Transverse colon (tissue), 4 donors: ENCODE measurements around the gene SLC35A3. TPM values are rescaled to one million over a fixed set of nuclear protein-coding genes. Genes with fewer than 3 reads are reported as not detected.
"Not testable (repeated sequence)": the region's sequence is repeated elsewhere in the genome, so short reads cannot be mapped to it uniquely, and the experiment has no call there.

Experiments
- DNase-seq: peaks from one replicate; pipeline ENCODE4 v3.0.0-alpha.2; 2019
- H3K27ac ChIP-seq, 4 donors: fragments of 200-600 bp; sonication (generic); 2 replicates each; pipeline ENCODE4 v1.5.1; 2016 to 2018; ENCODE audit warnings: inconsistent platforms in 4 of 4
- H3K27me3 ChIP-seq: fragments of 200-600 bp; sonication (generic); 2 replicates; pipeline ENCODE4 v1.5.1; 2017; ENCODE audit warnings: inconsistent platforms
- H3K36me3 ChIP-seq, 4 donors: fragments of 200-600 bp; sonication (generic); 2 replicates each; pipeline ENCODE4 v1.5.1; 2017 to 2019; ENCODE audit warnings: inconsistent platforms in 4 of 4
- H3K4me1 ChIP-seq, 4 donors: fragments of 200-600 bp; sonication (generic); 2 replicates each; pipeline ENCODE4 v1.5.1; 2017 to 2020; ENCODE audit warnings: inconsistent platforms in 4 of 4
- H3K4me3 ChIP-seq, 4 donors: fragments of 200-600 bp; sonication (generic); 1 replicate in 1 of 4; 2 replicates in 3 of 4; pipeline versions ENCODE4 v1.5.1 to v1.6.1; 2017 to 2019; ENCODE audit warnings: inconsistent platforms in 4 of 4
- H3K9me3 ChIP-seq, 2 donors: fragments of 200-600 bp; sonication (generic); 2 replicates each; pipeline ENCODE4 v1.5.1; 2017 to 2019; ENCODE audit warnings: inconsistent platforms in 2 of 2
- CTCF ChIP-seq, 5 experiments: fragments of 200-600 bp in 3 of 5; fragments of 450-650 bp in 2 of 5; sonication (generic) in 3 of 5; IDR thresholded peaks; 1 replicate in 2 of 5; 2 replicates in 3 of 5; pipeline ENCODE4 v1.5.1; 2016 to 2017; ENCODE audit warnings: antibody characterized with exemption in 5 of 5, inconsistent platforms in 3 of 5, mild to moderate bottlenecking in 2 of 5, moderate library complexity in 1 of 5
- EP300 ChIP-seq: sonication (generic); formaldehyde crosslinking; IDR thresholded peaks from one replicate; pipeline ENCODE4 v1.6.1; 2017; ENCODE audit warnings: antibody characterized with exemption, low read depth
- POLR2A ChIP-seq: fragments of 450-650 bp; IDR thresholded peaks from one replicate; pipeline ENCODE4 v1.6.1; 2016; ENCODE audit warnings: antibody characterized with exemption, mild to moderate bottlenecking, moderate library complexity
- POLR2AphosphoS5 ChIP-seq, 3 donors: sonication (generic); formaldehyde crosslinking; IDR thresholded peaks; one replicate each; pipeline ENCODE4 v1.6.1; 2016; ENCODE audit warnings: antibody characterized with exemption in 3 of 3
- WGBS, 2 donors: methylation state at CpG; one replicate each; pipeline ENCODE4 v1.1.5; 2018; ENCODE audit warnings: low coverage in 1 of 2; 5-methylcytosine and 5-hydroxymethylcytosine counted together
- in situ Hi-C, 4 donors: fragments of 200-750 bp; cut with MboI; loops; one replicate each; pipeline versions ENCODE4 v1.15.0 to v1.15.1; 2017; ENCODE audit warnings: low sequenced_read_pairs in 3 of 4, low pct_ligation_motif_present in 1 of 4, low pct_unique_long_range_greater_than_20kb in 1 of 4
- intact Hi-C: fragments of 100-400 bp; cut with DNase I; formaldehyde crosslinking; loops from one replicate; pipeline ENCODE4 v1.15.1; 2023; ENCODE audit warnings: low total_unique reads
- total RNA-seq, 4 donors: library from RNA; depleted of rRNA; stranded (reverse); fragments of >200 nt; gene quantifications; one replicate each; pipeline ENCODE4 v1.1.0, GENCODE V29; 2016

The SLC35A3 gene
- total RNA-seq, 4 donors from 2014 or later: 74.4 to 151 (median 111) TPM

- intact Hi-C loops: no loop called here
These were observed 17.3 kb upstream of the SLC35A3 start for GRCh38 chr1:99952522-99952921.

GRCh38 chr1:99955375-99955774 is 14.4 kb upstream of the SLC35A3 start:
- no peak overlapping the region for H3K4me3 ChIP-seq
- in situ Hi-C loops (no loop called here), intact Hi-C loops (no loop called here)
- TF ChIP-seq POLR2AphosphoS5 (IDR thresholded peaks at IDR 0.05) (no peak), POLR2A (no peak), EP300 (no peak), CTCF (IDR thresholded peaks at IDR 0.05) (no peak)
- no peaks in the 10 kb centered on the region for H3K4me1 ChIP-seq
- no peaks in the 10 kb centered on the region for H3K27me3 ChIP-seq
- no peak overlapping the region for H3K27ac ChIP-seq
- WGBS, 2 donors: 62 to 65% methylated on average over 3 of the region's 3 CpGs
- no peaks in the 10 kb centered on the region for H3K36me3 ChIP-seq
- no peaks in the 10 kb centered on the region for H3K9me3 ChIP-seq
- no peak for DNase-seq

More at GRCh38 chr1:99952522-99952921, 17.3 kb upstream of the SLC35A3 start:
- TF ChIP-seq POLR2A (no peak), POLR2AphosphoS5 (IDR thresholded peaks at IDR 0.05) (no peak), EP300 (no peak), CTCF (IDR thresholded peaks at IDR 0.05) (no peak)
- in situ Hi-C loops: no loop called here
- Histone ChIP-seq H3K4me1 (no peaks in the 10 kb centered on the region), H3K9me3 (no peaks in the 10 kb centered on the region), H3K27ac (no peak overlapping the region), H3K27me3 (no peaks in the 10 kb centered on the region), H3K4me3 (no peak overlapping the region), H3K36me3 (no peaks in the 10 kb centered on the region)
- WGBS, 2 donors: 81 to 83% methylated on average over 1 of the region's 1 CpG
- DNase-seq: no peak

GRCh38 chr1:99956755-99957154 is 13.0 kb upstream of the SLC35A3 start:
- H3K27ac ChIP-seq: no peak overlapping the region
- 21 to 68% methylated on average over 2 of the region's 2 CpGs for WGBS, 2 donors
- no peaks in the 10 kb centered on the region for H3K4me1 ChIP-seq
- in situ Hi-C loops: no loop called here
- H3K4me3 ChIP-seq: no peak overlapping the region
- TF ChIP-seq CTCF (IDR thresholded peaks at IDR 0.05) (no peak), POLR2A (no peak), POLR2AphosphoS5 (IDR thresholded peaks at IDR 0.05) (no peak), EP300 (no peak)
- no peaks in the 10 kb centered on the region for H3K9me3 ChIP-seq
- intact Hi-C loops: no loop called here
- no peaks in the 10 kb centered on the region for H3K36me3 ChIP-seq
- no peak for DNase-seq
- H3K27me3 ChIP-seq: no peaks in the 10 kb centered on the region

- Histone ChIP-seq H3K27ac (no peak overlapping the region), H3K4me3 (no peak overlapping the region), H3K36me3 (no peaks in the 10 kb centered on the region), H3K9me3 (no peaks in the 10 kb centered on the region), H3K4me1 (no peaks in the 10 kb centered on the region), H3K27me3 (no peaks in the 10 kb centered on the region)
- no peak for DNase-seq
- TF ChIP-seq CTCF (IDR thresholded peaks at IDR 0.05) (no peak), EP300 (no peak), POLR2A (no peak), POLR2AphosphoS5 (IDR thresholded peaks at IDR 0.05) (no peak)
- intact Hi-C loops: no loop called here
- 100% methylated on average over 1 of the region's 1 CpG for WGBS, 2 donors
- in situ Hi-C loops: no loop called here
These were observed 12.0 kb upstream of the SLC35A3 start for GRCh38 chr1:99957818-99958217.

GRCh38 chr1:99959189-99959705 is 10.5 kb upstream of the SLC35A3 start:
- 71 to 72% methylated on average over 7 of the region's 7 CpGs for WGBS, 2 donors

GRCh38 chr1:99960260-99960659 is 9.5 kb upstream of the SLC35A3 start:
- WGBS, 2 donors: 76% methylated on average over 5 of the region's 5 CpGs; no CpG with 5 or more reads in 1 of the 2 donors
- H3K27ac ChIP-seq, intact Hi-C loops, H3K9me3 ChIP-seq, H3K4me1 ChIP-seq, H3K4me3 ChIP-seq, H3K36me3 ChIP-seq, H3K27me3 ChIP-seq, DNase-seq, in situ Hi-C loops: not testable (repeated sequence)

More at GRCh38 chr1:99959189-99959705, 10.5 kb upstream of the SLC35A3 start:
- H3K27me3 ChIP-seq, H3K27ac ChIP-seq, H3K36me3 ChIP-seq, DNase-seq, H3K4me1 ChIP-seq, H3K4me3 ChIP-seq, in situ Hi-C loops, H3K9me3 ChIP-seq, intact Hi-C loops: not testable (repeated sequence)
